ENCODE data around the gene IGFBP5.

DNA sequence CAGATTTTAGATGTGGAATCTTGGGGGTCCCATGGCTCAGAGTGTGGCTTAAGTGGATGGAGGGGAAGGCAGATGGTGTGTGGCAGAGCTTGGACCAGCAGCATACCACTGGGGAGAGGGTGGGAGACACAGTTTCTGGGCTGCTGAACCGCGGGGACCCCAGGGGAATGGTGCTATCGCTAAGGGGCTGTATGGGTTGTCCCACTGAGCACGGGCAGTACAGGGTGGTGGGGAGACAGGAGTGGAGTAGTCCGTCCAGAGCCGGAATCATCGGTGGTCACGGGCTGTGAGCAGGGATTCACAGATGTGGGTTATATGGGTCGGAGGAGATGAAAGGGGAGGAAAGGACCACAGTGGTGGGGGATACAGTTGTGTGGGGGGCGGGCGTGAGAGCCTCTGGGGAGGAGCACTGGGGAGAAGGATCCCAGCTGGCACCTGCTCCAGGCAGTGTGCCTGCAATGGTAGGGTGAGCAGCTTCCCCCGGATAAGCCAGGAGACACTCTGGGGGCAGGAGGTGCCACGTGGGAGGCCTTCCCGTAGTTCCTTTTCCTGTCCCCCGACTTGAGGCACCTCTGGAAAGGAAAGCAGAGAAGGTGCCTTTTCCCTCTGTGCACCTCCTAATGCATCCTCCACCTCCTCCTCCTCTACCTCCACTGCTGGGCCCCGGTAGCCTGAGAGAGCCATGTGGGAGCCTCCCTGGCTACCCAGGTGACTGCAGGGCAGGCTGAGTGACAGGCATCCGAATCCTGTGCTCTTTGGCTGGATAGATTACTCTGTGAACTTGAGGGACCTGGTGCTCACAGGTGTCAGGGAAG is 24.9 kb downstream of the IGFBP5 start:
- no peak for TF ChIP-seq POLR2A (IDR thresholded peaks at IDR 0.05)
- TF ChIP-seq POLR2AphosphoS5 (IDR thresholded peaks at IDR 0.05): no peak

All from stomach (tissue), 4 donors.